Measurements from ENCODE around the gene ASH1L. TPM values are rescaled to one million over a fixed set of nuclear protein-coding genes. Genes with fewer than 3 reads are reported as not detected.

The ASH1L gene
- total RNA-seq, 1 donor from 2014 or later = 51.5 TPM

GRCh38 chr1:155287987-155288543 is 274.5 kb downstream of the ASH1L start:
- Mint-ChIP-seq H3K9me3 (ENCODE audit: unreplicated experiment) (no peaks in the 10 kb centered on the region), H3K4me1 (ENCODE audit: unreplicated experiment) (no peaks in the 10 kb centered on the region), H3K4me3 (ENCODE audit: unreplicated experiment) (no peak overlapping the region), H3K27me3 (ENCODE audit: unreplicated experiment) (peaks cover 3% of the 10 kb centered on the region), H3K36me3 (ENCODE audit: unreplicated experiment) (no peaks in the 10 kb centered on the region), H3K27ac (ENCODE audit: unreplicated experiment) (no peak overlapping the region)
- no peak for DNase-seq (ENCODE audit: extremely low spot score, unreplicated experiment)
- no peak for TF ChIP-seq CTCF (IDR thresholded peaks at IDR 0.05)

- H3K9me3 Mint-ChIP-seq (ENCODE audit: unreplicated experiment) = no peaks in the 10 kb centered on the region
- no peak overlapping the region for H3K4me3 Mint-ChIP-seq (ENCODE audit: unreplicated experiment)
- no peaks in the 10 kb centered on the region for H3K36me3 Mint-ChIP-seq (ENCODE audit: unreplicated experiment)
- no peak overlapping the region for H3K27ac Mint-ChIP-seq (ENCODE audit: unreplicated experiment)
- no peak for TF ChIP-seq CTCF (IDR thresholded peaks at IDR 0.05)
- no peak for DNase-seq (ENCODE audit: extremely low spot score, unreplicated experiment)
- no peaks in the 10 kb centered on the region for H3K27me3 Mint-ChIP-seq (ENCODE audit: unreplicated experiment)
- H3K4me1 Mint-ChIP-seq (ENCODE audit: unreplicated experiment) = no peaks in the 10 kb centered on the region
These were observed 276.1 kb downstream of the ASH1L start for GRCh38 chr1:155286544-155286943.

DNA sequence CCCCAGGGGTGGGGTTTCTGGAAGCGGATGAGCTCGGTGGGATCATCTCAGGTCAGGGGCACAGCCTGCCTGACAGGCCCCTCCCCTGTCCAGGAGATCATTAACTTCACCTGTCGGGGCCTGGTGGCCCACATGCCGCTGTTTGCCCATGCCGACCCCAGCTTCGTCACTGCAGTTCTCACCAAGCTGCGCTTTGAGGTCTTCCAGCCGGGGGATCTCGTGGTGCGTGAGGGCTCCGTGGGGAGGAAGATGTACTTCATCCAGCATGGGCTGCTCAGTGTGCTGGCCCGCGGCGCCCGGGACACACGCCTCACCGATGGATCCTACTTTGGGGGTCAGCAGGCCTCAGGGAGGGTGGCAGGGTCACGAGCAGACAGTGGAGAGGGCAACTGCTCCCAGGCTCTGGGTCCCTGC is 277.0 kb downstream of the ASH1L start:
- no peaks in the 10 kb centered on the region for H3K36me3 Mint-ChIP-seq (ENCODE audit: unreplicated experiment)
- DNase-seq (ENCODE audit: extremely low spot score, unreplicated experiment) = no peak
- no peak for TF ChIP-seq CTCF (IDR thresholded peaks at IDR 0.05)
- H3K27me3 Mint-ChIP-seq (ENCODE audit: unreplicated experiment) = no peaks in the 10 kb centered on the region
- no peaks in the 10 kb centered on the region for H3K4me1 Mint-ChIP-seq (ENCODE audit: unreplicated experiment)
- H3K9me3 Mint-ChIP-seq (ENCODE audit: unreplicated experiment) = no peaks in the 10 kb centered on the region
- no peak overlapping the region for H3K27ac Mint-ChIP-seq (ENCODE audit: unreplicated experiment)
- H3K4me3 Mint-ChIP-seq (ENCODE audit: unreplicated experiment) = no peak overlapping the region

Small RNAs within 50 kb of the gene (microRNA-seq; reads per million reads assigned to microRNA genes)
- not detected for gene MIR555 (ENCODE audit: unreplicated experiment)

Other genes with a start within 250 kb of the ASH1L start
- gene RUSC1, start 241.9 kb downstream of the ASH1L start, total RNA-seq = 34.4 and 35.4 TPM in 2 replicates
- 47.8 and 50.8 TPM in 2 replicates for gene MSTO1, start 47.4 kb upstream of the ASH1L start, total RNA-seq
- gene YY1AP1, start 126.0 kb upstream of the ASH1L start, total RNA-seq = 50.1 and 53.3 TPM in 2 replicates
- 78.0 and 85.2 TPM in 2 replicates for gene DAP3, start 126.3 kb upstream of the ASH1L start, total RNA-seq

Data from osteocyte (in vitro differentiated cells).